SK-N-SH treated with all-trans-retinoic acid at 6 μM for 48 hours (cell line): Measurements from ENCODE around the gene MED27.

Experiments
- CREB5 ChIP-seq: fragments of 250-450 bp; sonication (Bioruptor Pico); IDR thresholded peaks from 2 replicates; pipeline ENCODE4 v1.5.1; 2020; ENCODE audit warnings: low read depth, mild to moderate bottlenecking, moderate library complexity
- OSR1 ChIP-seq: fragments of 250-450 bp; sonication (Bioruptor Pico); IDR thresholded peaks from 2 replicates; pipeline ENCODE4 v1.8.0; 2022; ENCODE audit warnings: moderate library complexity, mild to moderate bottlenecking, inconsistent platforms
- PATZ1 ChIP-seq: fragments of 250-450 bp; sonication (Bioruptor Pico); IDR thresholded peaks from 2 replicates; pipeline ENCODE4 v1.8.0; 2020; ENCODE audit warnings: mild to moderate bottlenecking, moderate library complexity, borderline replicate concordance
- POU6F1 ChIP-seq: fragments of 250-450 bp; sonication (Bioruptor Pico); IDR thresholded peaks from 2 replicates; pipeline ENCODE4 v1.8.0; 2021; ENCODE audit warnings: low read depth, mild to moderate bottlenecking, moderate library complexity, borderline replicate concordance
- RARB ChIP-seq: fragments of 250-450 bp; sonication (Bioruptor Pico); IDR thresholded peaks from 2 replicates; pipeline ENCODE4 v1.8.0; 2021; ENCODE audit warnings: mild to moderate bottlenecking, moderate library complexity
- SNAI2 ChIP-seq: fragments of 250-450 bp; sonication (Bioruptor Pico); IDR thresholded peaks from 2 replicates; pipeline ENCODE4 v1.5.0; 2020; ENCODE audit warnings: mild to moderate bottlenecking, moderate library complexity
- TCF4 ChIP-seq: fragments of 250-450 bp; sonication (Bioruptor Pico); IDR thresholded peaks from 2 replicates; pipeline ENCODE4 v1.8.0; 2021; ENCODE audit warnings: mild to moderate bottlenecking, moderate library complexity, borderline replicate concordance
- ZFP3 ChIP-seq: fragments of 250-450 bp; sonication (Bioruptor Pico); IDR thresholded peaks from 2 replicates; pipeline ENCODE4 v1.5.0; 2020; ENCODE audit warnings: mild to moderate bottlenecking, moderate library complexity
- ZFP30 ChIP-seq: fragments of 450-650 bp; formaldehyde crosslinking; IDR thresholded peaks from 2 replicates; pipeline ENCODE4 v1.5.0; 2022; ENCODE audit warnings: mild to moderate bottlenecking, moderate library complexity
- ZNF70 ChIP-seq: fragments of 450-650 bp; formaldehyde crosslinking; IDR thresholded peaks from 2 replicates; pipeline ENCODE4 v1.5.0; 2020; ENCODE audit warnings: mild to moderate bottlenecking, moderate library complexity
- ZNF8 ChIP-seq: fragments of 450-650 bp; formaldehyde crosslinking; IDR thresholded peaks from 2 replicates; pipeline ENCODE4 v1.5.0; 2020; ENCODE audit warnings: mild to moderate bottlenecking, moderate library complexity

- TF ChIP-seq OSR1 (CRISPR knock-in tag) (no peak), ZFP3 (CRISPR knock-in tag) (no peak), TCF4 (CRISPR knock-in tag) (no peak), PATZ1 (no peak), ZNF70 (CRISPR knock-in tag) (no peak), POU6F1 (CRISPR knock-in tag) (no peak), SNAI2 (CRISPR knock-in tag) (no peak), ZFP30 (no peak), ZNF8 (no peak), CREB5 (CRISPR knock-in tag) (no peak), RARB (CRISPR knock-in tag) (no peak)
Observed at GRCh38 chr9:131810351-131811170, 269.1 kb downstream of the MED27 start.
